H1 (cell line): ENCODE data around the gene PIERCE2. TPM values are rescaled to one million over a fixed set of nuclear protein-coding genes. Genes with fewer than 3 reads are reported as not detected.
"Not testable (repeated sequence)": the region's sequence is repeated elsewhere in the genome, so short reads cannot be mapped to it uniquely, and the experiment has no call there.

Experiments
- CTCF ChIA-PET: fragments of 300-600 bp; sonication (Branson Sonifier 250); formaldehyde crosslinking; loops from one replicate; lab custom pipeline; 2021; ENCODE audit not compliant: partially characterized antibody; lab: Charles Lee
- POLR2A ChIA-PET: fragments of 300-600 bp; sonication (Branson Sonifier 250); formaldehyde crosslinking; loops from one replicate; lab custom pipeline; 2021; ENCODE audit warnings: inconsistent platforms; ENCODE audit not compliant: partially characterized antibody; lab: Charles Lee
- DNase-seq, 2 experiments: peaks; one replicate each; pipeline versions ENCODE4 v3.0.0 to v3.0.0-alpha.2; 2010 to 2022; ENCODE audit warnings: low spot score in 2 of 2, low read depth in 1 of 2, mixed read lengths in 1 of 2
- FAIRE-seq: peaks from 2 replicates; lab custom pipeline; 2011; peaks lifted over from hg19 to GRCh38; lab: Jason Lieb, UNC
- H2AFZ ChIP-seq: 2 replicates; pipeline ENCODE4 v1.8.1; 2012; ENCODE audit warnings: low read length, inconsistent platforms
- H2AK5ac ChIP-seq: 2 replicates; pipeline ENCODE4 v1.6.1; 2013; ENCODE audit warnings: low read depth, low read length
- H2BK120ac ChIP-seq: replicated peaks from 2 replicates; pipeline ENCODE3; 2013; ENCODE audit warnings: low read depth, low read length, inconsistent platforms
- H2BK12ac ChIP-seq: 2 replicates; pipeline ENCODE4 v1.6.1; 2013; ENCODE audit warnings: low read depth, low read length
- H2BK15ac ChIP-seq: 2 replicates; pipeline ENCODE4 v1.6.1; 2013; ENCODE audit warnings: low read length
- H2BK20ac ChIP-seq: 2 replicates; pipeline ENCODE4 v1.6.1; 2013; ENCODE audit warnings: low read length
- H2BK5ac ChIP-seq: 2 replicates; pipeline ENCODE4 v1.6.1; 2013; ENCODE audit warnings: low read depth, low read length
- H3K14ac ChIP-seq: 2 replicates; pipeline ENCODE4 v1.6.1; 2013; ENCODE audit warnings: inconsistent platforms; ENCODE audit not compliant: insufficient read length
- H3K18ac ChIP-seq: 2 replicates; pipeline ENCODE4 v1.6.1; 2013; ENCODE audit warnings: low read length; ENCODE audit errors: extremely low read depth
- H3K23ac ChIP-seq: 2 replicates; pipeline ENCODE4 v1.6.1; 2013; ENCODE audit warnings: inconsistent platforms; ENCODE audit not compliant: insufficient read length
- H3K23me2 ChIP-seq: 2 replicates; pipeline ENCODE4 v1.6.1; 2013; ENCODE audit warnings: low read depth, low read length
- H3K27ac ChIP-seq: 2 replicates; pipeline ENCODE4 v1.6.1; 2011; ENCODE audit warnings: low read depth, low read length, inconsistent platforms
- H3K27me3 ChIP-seq, 4 experiments: replicated peaks in 1 of 4; 1 replicate in 1 of 4; 2 replicates in 3 of 4; pipeline versions ENCODE4 v1.6.1 to v1.8.1; 2011 to 2013; ENCODE audit warnings: low read length in 3 of 4, mild to moderate bottlenecking in 3 of 4, inconsistent platforms in 2 of 4, mixed read lengths in 2 of 4, moderate library complexity in 1 of 4; ENCODE audit not compliant: control insufficient read depth in 3 of 4, insufficient read depth in 3 of 4; ENCODE audit errors: extremely low read depth in 1 of 4
- H3K36me3 ChIP-seq, 4 experiments: 2 replicates each; pipeline versions ENCODE4 v1.6.1 to v1.8.1; 2011 to 2013; ENCODE audit warnings: mild to moderate bottlenecking in 4 of 4, low read length in 3 of 4, moderate library complexity in 2 of 4, control low read depth in 1 of 4, inconsistent platforms in 1 of 4; ENCODE audit not compliant: insufficient read depth in 4 of 4, control insufficient read depth in 2 of 4
- H3K4ac ChIP-seq: replicated peaks from 2 replicates; pipeline ENCODE3; 2013; ENCODE audit warnings: low read length, low read depth, mixed read lengths, inconsistent platforms; ENCODE audit not compliant: insufficient read length
- H3K4me1 ChIP-seq, 4 experiments: replicated peaks in 1 of 4; 1 replicate in 1 of 4; 2 replicates in 3 of 4; pipeline versions ENCODE4 v1.6.1 to v1.8.1; 2011 to 2013; ENCODE audit warnings: low read length in 3 of 4, inconsistent platforms in 2 of 4, mixed read lengths in 1 of 4; ENCODE audit not compliant: insufficient read depth in 4 of 4, control insufficient read depth in 3 of 4
- H3K4me2 ChIP-seq, 2 experiments: 2 replicates each; pipeline versions ENCODE4 v1.6.1 to v1.8.1; 2011 to 2013; ENCODE audit warnings: low read depth in 2 of 2, low read length in 2 of 2, control low read depth in 1 of 2, inconsistent platforms in 1 of 2, mild to moderate bottlenecking in 1 of 2; ENCODE audit not compliant: insufficient read depth in 1 of 2
- H3K4me3 ChIP-seq, 4 experiments: fragments of 200-600, 300-600 bp in 1 of 4; sonication (generic), shearing (Covaris generic), sonication (Bioruptor Twin) in 1 of 4; 2 replicates each; pipeline versions ENCODE4 v1.5.1 to v1.8.1; 2011 to 2016; ENCODE audit warnings: low read length in 4 of 4, low read depth in 3 of 4, control low read depth in 2 of 4, inconsistent platforms in 2 of 4, mild to moderate bottlenecking in 2 of 4, mixed read lengths in 1 of 4, moderate library complexity in 1 of 4; ENCODE audit not compliant: insufficient read depth in 2 of 4; ENCODE audit errors: extremely low read depth in 1 of 4
- H3K56ac ChIP-seq: replicated peaks from 2 replicates; pipeline ENCODE3; 2013; ENCODE audit warnings: low read depth, mild to moderate bottlenecking, mixed read lengths, low read length, inconsistent platforms; ENCODE audit not compliant: insufficient read length
- H3K79me1 ChIP-seq: 2 replicates; pipeline ENCODE4 v1.6.1; 2013; ENCODE audit warnings: low read depth, low read length, control low read depth
- H3K79me2 ChIP-seq, 2 experiments: 2 replicates each; pipeline versions ENCODE4 v1.6.1 to v1.8.1; 2012 to 2013; ENCODE audit warnings: low read length in 2 of 2, mild to moderate bottlenecking in 2 of 2, inconsistent platforms in 1 of 2; ENCODE audit not compliant: insufficient read depth in 2 of 2, control insufficient read depth in 1 of 2
- H3K9ac ChIP-seq, 4 experiments: replicated peaks in 1 of 4; 1 replicate in 1 of 4; 2 replicates in 3 of 4; pipeline versions ENCODE4 v1.6.1 to v1.8.1; 2011 to 2013; ENCODE audit warnings: low read depth in 3 of 4, low read length in 3 of 4, control low read depth in 2 of 4, mild to moderate bottlenecking in 2 of 4, moderate library complexity in 2 of 4, inconsistent platforms in 1 of 4; ENCODE audit errors: extremely low read depth in 1 of 4
- H3K9me3 ChIP-seq, 2 experiments: 2 replicates each; pipeline versions ENCODE4 v1.6.1 to v1.8.1; 2012 to 2013; ENCODE audit warnings: mild to moderate bottlenecking in 2 of 2, moderate library complexity in 2 of 2, control low read depth in 1 of 2, inconsistent platforms in 1 of 2, low read depth in 1 of 2, low read length in 1 of 2, mixed read lengths in 1 of 2; ENCODE audit not compliant: insufficient read depth in 2 of 2
- H4K20me1 ChIP-seq, 2 experiments: replicated peaks in 1 of 2; 2 replicates each; pipeline versions ENCODE3 to v1.8.1; 2011 to 2013; ENCODE audit warnings: inconsistent platforms in 2 of 2, low read length in 2 of 2, mild to moderate bottlenecking in 1 of 2; ENCODE audit not compliant: insufficient read depth in 2 of 2, control insufficient read depth in 1 of 2
- H4K5ac ChIP-seq: 2 replicates; pipeline ENCODE4 v1.6.1; 2013; ENCODE audit warnings: low read length, low read depth, mixed read lengths, inconsistent platforms; ENCODE audit not compliant: insufficient read length
- H4K8ac ChIP-seq: 2 replicates; pipeline ENCODE4 v1.8.0; 2013; ENCODE audit warnings: mild to moderate bottlenecking, moderate library complexity, low read length, inconsistent platforms; ENCODE audit not compliant: insufficient read depth; ENCODE audit errors: extremely low read depth
- H4K91ac ChIP-seq: replicated peaks from 2 replicates; pipeline ENCODE3; 2013; ENCODE audit warnings: low read length, mixed read lengths, inconsistent platforms; ENCODE audit not compliant: insufficient read length
- WGBS, 2 experiments: shearing (Covaris generic) in 1 of 2; methylation state at CpG; one replicate each; pipeline versions ENCODE4 v1.1.6 to v1.1.7; 2013 to 2015; ENCODE audit warnings: low lambda C conversion rate in 2 of 2, mixed read lengths in 2 of 2, inconsistent platforms in 1 of 2, low coverage in 1 of 2, missing lambda C conversion rate in 1 of 2; ENCODE audit not compliant: insufficient replicate concordance in 2 of 2, insufficient coverage in 1 of 2, insufficient read length in 1 of 2; ENCODE audit errors: extremely low coverage in 1 of 2, missing lambda C conversion rate in 1 of 2; 5-methylcytosine and 5-hydroxymethylcytosine counted together
- polyA plus RNA-seq, 7 experiments: library from polyadenylated mRNA; depleted of rRNA in 3 of 7; stranded (reverse) in 5 of 7; unstranded in 2 of 7; fragments of >200 nt in 5 of 7; fragments of 200-250 nt in 2 of 7; gene quantifications; 1 replicate in 5 of 7; 2 replicates in 1 of 7; 4 replicates in 1 of 7; pipeline versions ENCODE4 v1.2.1 to v1.2.3, GENCODE V29; 2011 to 2013; ENCODE audit warnings: missing spikeins in 2 of 7, mixed read lengths in 2 of 7
- total RNA-seq: library from RNA; stranded (reverse); fragmentation: NEBNext Ultra II Directional; extraction: Animal tissue kit (Norgen Biotek cat#: 25700); gene quantifications from 2 replicates; pipeline ENCODE4 v1.2.1, GENCODE V29; 2021

PIERCE2 gene
- total and polyA plus RNA-seq, 2 of the 8 experiments (the other 6 are each of a cell fraction or from before 2014, with no cell fraction given), result 1.9 to 2.7 TPM

DNA sequence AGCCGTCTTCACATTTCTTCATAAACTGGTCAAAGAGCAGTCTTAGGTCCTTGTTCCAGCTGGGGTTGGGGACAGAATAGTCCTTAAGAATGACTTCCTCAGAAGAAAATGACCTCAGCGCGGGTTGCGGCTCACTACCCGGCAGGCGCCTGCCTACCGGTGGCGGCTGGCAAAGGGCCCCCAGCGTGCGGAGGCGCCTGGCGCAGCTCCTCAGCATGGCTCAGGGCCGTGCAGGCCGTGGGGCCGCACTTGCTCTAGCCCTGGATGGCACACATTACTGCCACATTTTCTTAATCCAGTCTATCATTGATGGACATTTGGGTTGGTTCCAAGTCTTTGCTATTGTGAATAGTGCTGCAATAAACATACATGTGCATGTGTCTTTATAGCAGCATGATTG lies 34.8 kb downstream of the PIERCE2 start:
- H2BK12ac ChIP-seq, H2BK120ac ChIP-seq, H4K5ac ChIP-seq, H3K4ac ChIP-seq, H3K4me1 ChIP-seq, H3K56ac ChIP-seq, H3K9ac ChIP-seq, H4K20me1 ChIP-seq, H3K36me3 ChIP-seq, H3K27me3 ChIP-seq, H2BK5ac ChIP-seq, POLR2A ChIA-PET, H3K4me3 ChIP-seq, H4K8ac ChIP-seq, H2AFZ ChIP-seq, H3K18ac ChIP-seq, DNase-seq, CTCF ChIA-PET, H2BK20ac ChIP-seq, H3K23ac ChIP-seq, H3K79me1 ChIP-seq, H3K79me2 ChIP-seq, H4K91ac ChIP-seq, H3K23me2 ChIP-seq, H3K14ac ChIP-seq, H3K4me2 ChIP-seq, H2BK15ac ChIP-seq, H3K27ac ChIP-seq, FAIRE-seq, H2AK5ac ChIP-seq: not testable (repeated sequence)
- WGBS, 2 experiments, result 93% methylated on average over 15 of the region's 15 CpGs; no CpG with 5 or more reads in 1 of the 2 experiments
- H3K9me3 ChIP-seq, result peaks cover 6 to 35% of the 10 kb centered on the region in 2 experiments; a peak in 2 of 4 replicates

DNA sequence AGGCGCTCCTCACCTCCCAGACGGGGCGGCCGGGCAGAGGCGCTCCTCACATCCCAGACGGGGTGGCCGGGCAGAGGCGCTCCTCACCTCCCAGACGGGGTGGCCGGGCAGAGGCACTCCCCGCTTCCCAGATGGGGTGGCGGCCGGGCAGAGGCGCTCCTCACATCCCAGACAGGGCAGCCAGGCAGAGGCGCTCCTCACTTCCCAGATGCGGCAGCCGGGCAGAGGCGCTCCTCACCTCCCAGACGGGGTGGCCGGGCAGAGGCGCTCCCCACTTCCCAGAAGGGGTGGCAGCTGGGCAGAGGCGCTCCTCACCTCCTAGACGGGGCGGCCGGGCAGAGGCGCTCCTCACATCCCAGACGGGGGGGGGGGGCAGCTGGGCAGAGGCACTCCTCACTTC lies 37.6 kb downstream of the PIERCE2 start:
- H4K8ac ChIP-seq, H3K9ac ChIP-seq, H3K4ac ChIP-seq, H2BK20ac ChIP-seq, H3K23ac ChIP-seq, H3K18ac ChIP-seq, H3K4me2 ChIP-seq, H2AK5ac ChIP-seq, CTCF ChIA-PET, H2BK5ac ChIP-seq, H4K20me1 ChIP-seq, H4K91ac ChIP-seq, H4K5ac ChIP-seq, FAIRE-seq, H3K23me2 ChIP-seq, H3K79me2 ChIP-seq, H3K27ac ChIP-seq, H3K56ac ChIP-seq, H3K27me3 ChIP-seq, H3K4me3 ChIP-seq, H3K14ac ChIP-seq, H2BK15ac ChIP-seq, H2AFZ ChIP-seq, POLR2A ChIA-PET, H2BK120ac ChIP-seq, DNase-seq, H3K4me1 ChIP-seq, H3K36me3 ChIP-seq, H2BK12ac ChIP-seq, H3K79me1 ChIP-seq: not testable (repeated sequence)
- peaks cover 6 to 35% of the 10 kb centered on the region in 2 experiments; a peak in 2 of 4 replicates for H3K9me3 ChIP-seq
- WGBS, 2 experiments, result 87% methylated on average over 3 of the region's 27 CpGs; no CpG with 5 or more reads in 1 of the 2 experiments
